Neuron (in vitro differentiated cells): ENCODE measurements around the gene TENM3.

ENCODE experiments used
- H2AFZ ChIP-seq: one replicate; pipeline ENCODE4 v1.6.1; 2013; ENCODE audit warnings: low read depth, mild to moderate bottlenecking, inconsistent platforms, low read length, moderate library complexity
- H3K27me3 ChIP-seq: one replicate; pipeline ENCODE4 v1.6.1; 2013; ENCODE audit warnings: low read length; ENCODE audit not compliant: insufficient read depth
- H3K36me3 ChIP-seq: one replicate; pipeline ENCODE4 v1.6.1; 2013; ENCODE audit warnings: low read length; ENCODE audit not compliant: insufficient read depth
- H3K4me1 ChIP-seq: one replicate; pipeline ENCODE4 v1.6.1; 2013; ENCODE audit warnings: low read length; ENCODE audit not compliant: insufficient read depth
- H3K4me3 ChIP-seq: 2 replicates; pipeline ENCODE4 v1.5.1; 2013; ENCODE audit warnings: mild to moderate bottlenecking, low read length, moderate library complexity
- H3K9me3 ChIP-seq: one replicate; pipeline ENCODE4 v1.6.1; 2013; ENCODE audit warnings: low read length

TENM3 gene

GRCh38 chr4:182582245-182582644 is 339.0 kb downstream of the TENM3 start:
- no peaks in the 10 kb centered on the region for H3K9me3 ChIP-seq
- H3K27me3 ChIP-seq = no peaks in the 10 kb centered on the region
- peaks cover 3% of the 10 kb centered on the region for H3K36me3 ChIP-seq
- no peak overlapping the region for H3K4me3 ChIP-seq
- H2AFZ ChIP-seq = no peak overlapping the region
- no peaks in the 10 kb centered on the region for H3K4me1 ChIP-seq

GRCh38 chr4:182583703-182584415 is 340.7 kb downstream of the TENM3 start:
- H3K27me3 ChIP-seq = no peaks in the 10 kb centered on the region
- H3K36me3 ChIP-seq = peaks cover 3% of the 10 kb centered on the region
- no peak overlapping the region for H2AFZ ChIP-seq
- H3K4me1 ChIP-seq = no peaks in the 10 kb centered on the region
- peaks cover 3% of the 10 kb centered on the region for H3K9me3 ChIP-seq
- no peak overlapping the region for H3K4me3 ChIP-seq

- peaks cover 8% of the 10 kb centered on the region for H3K9me3 ChIP-seq
- peaks cover 3% of the 10 kb centered on the region for H3K36me3 ChIP-seq
- H3K4me3 ChIP-seq = no peak overlapping the region
Observed at GRCh38 chr4:182585321-182585720, 342.1 kb downstream of the TENM3 start.

GRCh38 chr4:182589100-182589499 is 345.9 kb downstream of the TENM3 start:
- Histone ChIP-seq H2AFZ (no peak overlapping the region), H3K4me1 (peaks cover 2% of the 10 kb centered on the region), H3K4me3 (no peak overlapping the region), H3K27me3 (no peaks in the 10 kb centered on the region), H3K36me3 (peaks cover 3% of the 10 kb centered on the region), H3K9me3 (peaks cover 8% of the 10 kb centered on the region)

More at GRCh38 chr4:182585321-182585720, 342.1 kb downstream of the TENM3 start:
- Histone ChIP-seq H3K27me3 (no peaks in the 10 kb centered on the region), H3K4me1 (no peaks in the 10 kb centered on the region), H2AFZ (no peak overlapping the region)

GRCh38 chr4:182593402-182593801 is 350.2 kb downstream of the TENM3 start:
- Histone ChIP-seq H3K36me3 (no peaks in the 10 kb centered on the region), H2AFZ (no peak overlapping the region), H3K4me1 (peaks cover 2% of the 10 kb centered on the region), H3K9me3 (peaks cover 8% of the 10 kb centered on the region), H3K4me3 (no peak overlapping the region), H3K27me3 (no peaks in the 10 kb centered on the region)

- Histone ChIP-seq H3K9me3 (peaks cover 5% of the 10 kb centered on the region), H3K4me1 (peaks cover 2% of the 10 kb centered on the region), H3K36me3 (no peaks in the 10 kb centered on the region), H3K4me3 (no peak overlapping the region), H3K27me3 (no peaks in the 10 kb centered on the region), H2AFZ (no peak overlapping the region)
Observed at GRCh38 chr4:182593864-182594263, 350.7 kb downstream of the TENM3 start.

GRCh38 chr4:182600093-182600492 is 356.9 kb downstream of the TENM3 start:
- Histone ChIP-seq H3K36me3 (peaks cover 23% of the 10 kb centered on the region), H3K4me1 (no peaks in the 10 kb centered on the region), H3K9me3 (no peaks in the 10 kb centered on the region), H2AFZ (no peak overlapping the region), H3K4me3 (no peak overlapping the region), H3K27me3 (no peaks in the 10 kb centered on the region)

- Histone ChIP-seq H3K4me3 (no peak overlapping the region), H2AFZ (no peak overlapping the region), H3K36me3 (peaks cover 23% of the 10 kb centered on the region), H3K9me3 (no peaks in the 10 kb centered on the region), H3K4me1 (no peaks in the 10 kb centered on the region), H3K27me3 (no peaks in the 10 kb centered on the region)
Observed at GRCh38 chr4:182600856-182601255, 357.7 kb downstream of the TENM3 start.

GRCh38 chr4:182604161-182604622 is 361.0 kb downstream of the TENM3 start:
- no peak overlapping the region for H3K4me3 ChIP-seq
- peaks cover 23% of the 10 kb centered on the region for H3K36me3 ChIP-seq
- H3K27me3 ChIP-seq = no peaks in the 10 kb centered on the region
- no peaks in the 10 kb centered on the region for H3K4me1 ChIP-seq
- H3K9me3 ChIP-seq = no peaks in the 10 kb centered on the region
- H2AFZ ChIP-seq = no peak overlapping the region

- H3K9me3 ChIP-seq = no peaks in the 10 kb centered on the region
- no peaks in the 10 kb centered on the region for H3K27me3 ChIP-seq
- peaks cover 23% of the 10 kb centered on the region for H3K36me3 ChIP-seq
- H2AFZ ChIP-seq = no peak overlapping the region
- no peaks in the 10 kb centered on the region for H3K4me1 ChIP-seq
- no peak overlapping the region for H3K4me3 ChIP-seq
Observed at GRCh38 chr4:182604953-182605352, 361.8 kb downstream of the TENM3 start.

GRCh38 chr4:182608525-182608924 is 365.3 kb downstream of the TENM3 start:
- H3K4me3 ChIP-seq = no peak overlapping the region
- H3K36me3 ChIP-seq = peaks cover 7% of the 10 kb centered on the region
- no peaks in the 10 kb centered on the region for H3K4me1 ChIP-seq
- no peaks in the 10 kb centered on the region for H3K9me3 ChIP-seq
- H3K27me3 ChIP-seq = no peaks in the 10 kb centered on the region
- H2AFZ ChIP-seq = no peak overlapping the region

- H3K4me3 ChIP-seq = no peak overlapping the region
- peaks cover 15% of the 10 kb centered on the region for H3K4me1 ChIP-seq
- no peak overlapping the region for H2AFZ ChIP-seq
- H3K36me3 ChIP-seq = no peaks in the 10 kb centered on the region
- no peaks in the 10 kb centered on the region for H3K27me3 ChIP-seq
- H3K9me3 ChIP-seq = no peaks in the 10 kb centered on the region
Observed at GRCh38 chr4:182616476-182616875, 373.3 kb downstream of the TENM3 start.

GRCh38 chr4:182619660-182620059 is 376.5 kb downstream of the TENM3 start:
- Histone ChIP-seq H3K4me3 (no peak overlapping the region), H3K36me3 (no peaks in the 10 kb centered on the region), H3K27me3 (no peaks in the 10 kb centered on the region), H3K4me1 (peaks cover 15% of the 10 kb centered on the region), H2AFZ (no peak overlapping the region), H3K9me3 (peaks cover 3% of the 10 kb centered on the region)
